ENCODE results near the gene FOXP1.

Gene FOXP1

GRCh38 chr3:71025516-71025915 lies 558.0 kb downstream of the FOXP1 start:
- H3K9ac ChIP-seq (ENCODE audit: low read length), result no peak overlapping the region
- no peak overlapping the region for H2AFZ ChIP-seq (ENCODE audit: low read depth, low read length, severe bottlenecking)
- no peaks in the 10 kb centered on the region for H3K79me2 ChIP-seq (ENCODE audit: insufficient read depth, low read length)

GRCh38 chr3:71025010-71025409 lies 558.5 kb downstream of the FOXP1 start:
- no peaks in the 10 kb centered on the region for H3K27me3 ChIP-seq (ENCODE audit: low read length)
- no peaks in the 10 kb centered on the region for H3F3A ChIP-seq (ENCODE audit: insufficient read depth)
- no peak overlapping the region for H3K4me3 ChIP-seq (ENCODE audit: insufficient read depth, low read length, poor library complexity, severe bottlenecking)
- H3K79me2 ChIP-seq (ENCODE audit: insufficient read depth, low read length), result no peaks in the 10 kb centered on the region
- H2AFZ ChIP-seq (ENCODE audit: low read depth, low read length, severe bottlenecking), result no peak overlapping the region
- no peaks in the 10 kb centered on the region for H3K9me3 ChIP-seq (ENCODE audit: insufficient read depth, low read length)
- H3K27ac ChIP-seq (ENCODE audit: low read depth, low read length), result no peak overlapping the region
- no peaks in the 10 kb centered on the region for H3K36me3 ChIP-seq (ENCODE audit: low read length)
- H3K4me2 ChIP-seq (ENCODE audit: low read depth, low read length, poor library complexity, severe bottlenecking), result no peak overlapping the region
- TF ChIP-seq CTCF (IDR thresholded peaks at IDR 0.05; ENCODE audit: insufficient read depth, low read length, poor library complexity, severe bottlenecking) (no peak), EZH2phosphoT487 (conservative IDR thresholded peaks at IDR 0.05; ENCODE audit: low read length) (no peak)
- H3K9ac ChIP-seq (ENCODE audit: low read length), result no peak overlapping the region
- H3K9me2 ChIP-seq (replicated peaks; ENCODE audit: insufficient read depth, low read length), result no peaks in the 10 kb centered on the region
- no peaks in the 10 kb centered on the region for H4K20me1 ChIP-seq (ENCODE audit: low read depth, low read length)

More at GRCh38 chr3:71025516-71025915, 558.0 kb downstream of the FOXP1 start:
- Histone ChIP-seq H3K27ac (ENCODE audit: low read depth, low read length) (no peak overlapping the region), H3F3A (ENCODE audit: insufficient read depth) (no peaks in the 10 kb centered on the region), H3K4me2 (ENCODE audit: low read depth, low read length, poor library complexity, severe bottlenecking) (no peak overlapping the region), H3K9me2 (replicated peaks; ENCODE audit: insufficient read depth, low read length) (no peaks in the 10 kb centered on the region), H3K27me3 (ENCODE audit: low read length) (no peaks in the 10 kb centered on the region), H3K36me3 (ENCODE audit: low read length) (no peaks in the 10 kb centered on the region), H3K9me3 (ENCODE audit: insufficient read depth, low read length) (no peaks in the 10 kb centered on the region), H4K20me1 (ENCODE audit: low read depth, low read length) (no peaks in the 10 kb centered on the region), H3K4me3 (ENCODE audit: insufficient read depth, low read length, poor library complexity, severe bottlenecking) (no peak overlapping the region)
- no peak for TF ChIP-seq EZH2phosphoT487 (conservative IDR thresholded peaks at IDR 0.05; ENCODE audit: low read length)
- no peak for TF ChIP-seq CTCF (IDR thresholded peaks at IDR 0.05; ENCODE audit: insufficient read depth, low read length, poor library complexity, severe bottlenecking)

- H3K9me3 ChIP-seq (ENCODE audit: insufficient read depth, low read length), result no peaks in the 10 kb centered on the region
- H3K27me3 ChIP-seq (ENCODE audit: low read length), result no peaks in the 10 kb centered on the region
- H2AFZ ChIP-seq (ENCODE audit: low read depth, low read length, severe bottlenecking), result no peak overlapping the region
- H3K79me2 ChIP-seq (ENCODE audit: insufficient read depth, low read length), result no peaks in the 10 kb centered on the region
- no peak overlapping the region for H3K9ac ChIP-seq (ENCODE audit: low read length)
- no peaks in the 10 kb centered on the region for H4K20me1 ChIP-seq (ENCODE audit: low read depth, low read length)
- no peak overlapping the region for H3K4me2 ChIP-seq (ENCODE audit: low read depth, low read length, poor library complexity, severe bottlenecking)
- no peaks in the 10 kb centered on the region for H3K9me2 ChIP-seq (replicated peaks; ENCODE audit: insufficient read depth, low read length)
- H3K4me3 ChIP-seq (ENCODE audit: insufficient read depth, low read length, poor library complexity, severe bottlenecking), result no peak overlapping the region
- no peak overlapping the region for H3K27ac ChIP-seq (ENCODE audit: low read depth, low read length)
- TF ChIP-seq CTCF (IDR thresholded peaks at IDR 0.05; ENCODE audit: insufficient read depth, low read length, poor library complexity, severe bottlenecking), result no peak
- no peak for TF ChIP-seq EZH2phosphoT487 (conservative IDR thresholded peaks at IDR 0.05; ENCODE audit: low read length)
- 0 out of 2 replicates have a peak, but pooled peaks cover 3% of the 10 kb centered on the region for H3F3A ChIP-seq (ENCODE audit: insufficient read depth)
- H3K36me3 ChIP-seq (ENCODE audit: low read length), result no peaks in the 10 kb centered on the region
Observed at GRCh38 chr3:71022551-71023335, 560.8 kb downstream of the FOXP1 start.

Measured in SU-DHL-6 (cell line).